Activated gamma-delta T cell (primary cell): ENCODE measurements around the gene SLC25A30.
"Not testable (repeated sequence)": the region's sequence is repeated elsewhere in the genome, so short reads cannot be mapped to it uniquely, and the experiment has no call there.

ENCODE experiments used
- DNase-seq: peaks from one replicate; lab custom pipeline; 2025; lab: John Stamatoyannopoulos, UW

The SLC25A30 gene

DNA sequence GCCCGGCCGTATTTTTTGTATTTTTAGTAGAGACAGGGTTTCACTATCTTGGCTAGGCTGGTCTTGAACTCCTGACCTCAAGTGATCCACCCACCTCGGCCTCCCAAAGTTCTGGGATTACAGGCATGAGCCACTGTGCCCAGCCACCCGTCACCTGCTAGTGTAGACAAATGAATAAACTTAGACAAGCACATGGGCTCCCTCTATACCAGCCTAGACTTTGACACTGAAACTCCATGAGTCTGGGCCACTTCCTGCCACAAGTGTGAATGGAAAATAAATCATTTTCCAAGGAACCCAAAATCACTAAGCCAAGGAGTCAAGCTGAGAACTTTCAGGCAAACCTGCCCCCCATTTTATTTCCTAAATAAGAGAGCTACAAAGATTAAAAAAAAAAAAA lies 50.2 kb downstream of the SLC25A30 start:
- DNase-seq, result no peak

DNA sequence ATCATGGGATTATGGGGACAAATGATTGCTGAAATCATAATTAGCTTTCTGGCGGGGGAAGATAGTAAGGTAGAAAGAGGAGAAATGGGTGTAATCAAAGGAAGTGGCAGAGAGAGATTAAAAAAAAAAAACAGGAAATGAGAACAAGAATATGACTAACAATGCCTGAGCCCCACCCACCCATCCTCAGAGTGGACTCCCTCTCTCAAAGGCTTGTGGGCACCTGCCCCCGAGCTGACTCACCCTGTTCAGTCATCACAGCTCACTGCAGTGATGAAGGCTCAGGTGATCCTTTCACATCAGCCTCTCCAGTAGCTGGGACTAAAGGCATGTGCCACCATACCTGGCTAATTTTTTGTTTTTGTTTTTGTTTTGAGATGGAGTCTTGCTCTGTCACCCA lies 50.8 kb downstream of the SLC25A30 start:
- DNase-seq, result no peak

DNA sequence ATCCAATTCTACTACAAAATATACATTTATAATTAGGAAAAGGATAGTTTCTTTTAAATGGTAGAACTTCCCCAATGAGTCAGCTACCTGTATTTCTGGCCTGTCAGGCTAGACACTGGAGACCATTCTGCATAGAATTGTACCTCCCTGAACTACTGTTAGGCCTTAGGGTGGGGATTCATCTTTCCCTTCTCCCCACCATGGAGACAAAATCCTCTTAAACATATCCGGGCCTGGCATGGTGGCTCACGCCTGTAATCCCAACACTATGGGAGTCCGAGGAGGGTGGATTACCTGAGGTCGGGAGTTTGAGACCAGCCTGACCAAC lies 52.7 kb downstream of the SLC25A30 start:
- DNase-seq, result no peak

DNA sequence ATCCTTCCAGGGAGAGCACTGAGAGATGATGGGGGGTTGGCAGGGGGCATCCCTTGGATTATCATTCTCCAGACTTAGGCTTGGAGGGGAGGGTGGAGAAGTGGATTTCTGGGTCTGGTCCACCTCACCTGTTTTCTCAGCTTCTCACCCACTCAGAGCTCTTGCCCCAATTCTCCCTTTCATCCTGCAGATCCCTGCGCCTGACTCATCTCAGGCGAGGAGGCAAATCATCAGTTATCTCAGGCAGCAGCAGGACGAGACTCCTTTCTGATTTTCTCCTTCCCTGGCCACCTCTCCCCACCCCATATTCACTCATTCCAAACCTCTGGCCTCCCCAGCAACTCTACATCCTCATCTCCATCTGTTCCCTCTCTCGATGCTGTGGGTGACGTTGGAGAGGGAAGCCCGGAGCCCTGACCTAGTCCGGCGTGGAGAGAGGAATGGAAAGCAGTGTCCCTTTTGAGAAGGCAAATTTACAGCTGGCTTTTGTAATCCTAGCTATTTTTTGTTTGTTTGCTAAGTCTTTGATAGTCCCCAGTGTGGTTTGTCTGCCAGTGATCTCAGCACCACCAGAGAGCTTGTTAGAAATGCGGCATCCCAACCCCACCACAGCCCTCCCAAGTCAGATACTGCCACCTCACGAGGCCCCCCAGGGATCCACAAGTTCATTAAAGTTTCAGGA lies 53.2 kb downstream of the SLC25A30 start:
- DNase-seq, result no peak

DNA sequence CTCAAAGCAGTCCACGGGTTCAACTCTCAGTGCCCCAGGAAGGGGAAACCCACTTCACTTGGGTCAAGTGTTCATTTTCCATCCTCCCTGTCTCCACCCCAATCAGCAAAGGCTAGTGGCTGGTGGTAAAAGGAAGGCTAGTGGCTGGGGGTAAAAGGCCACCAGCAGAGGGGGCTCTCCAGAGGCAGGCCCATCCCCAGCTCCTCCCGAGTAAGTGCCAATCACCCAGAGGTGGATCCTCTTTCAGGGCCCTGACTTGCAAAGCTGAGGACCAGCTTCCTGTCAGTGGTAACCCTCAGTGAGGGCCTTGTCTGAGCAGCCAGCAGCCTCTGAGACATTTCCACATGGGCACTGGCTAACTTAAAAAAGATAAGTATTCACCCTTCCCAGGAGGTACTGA lies 55.2 kb downstream of the SLC25A30 start:
- DNase-seq, result no peak

DNA sequence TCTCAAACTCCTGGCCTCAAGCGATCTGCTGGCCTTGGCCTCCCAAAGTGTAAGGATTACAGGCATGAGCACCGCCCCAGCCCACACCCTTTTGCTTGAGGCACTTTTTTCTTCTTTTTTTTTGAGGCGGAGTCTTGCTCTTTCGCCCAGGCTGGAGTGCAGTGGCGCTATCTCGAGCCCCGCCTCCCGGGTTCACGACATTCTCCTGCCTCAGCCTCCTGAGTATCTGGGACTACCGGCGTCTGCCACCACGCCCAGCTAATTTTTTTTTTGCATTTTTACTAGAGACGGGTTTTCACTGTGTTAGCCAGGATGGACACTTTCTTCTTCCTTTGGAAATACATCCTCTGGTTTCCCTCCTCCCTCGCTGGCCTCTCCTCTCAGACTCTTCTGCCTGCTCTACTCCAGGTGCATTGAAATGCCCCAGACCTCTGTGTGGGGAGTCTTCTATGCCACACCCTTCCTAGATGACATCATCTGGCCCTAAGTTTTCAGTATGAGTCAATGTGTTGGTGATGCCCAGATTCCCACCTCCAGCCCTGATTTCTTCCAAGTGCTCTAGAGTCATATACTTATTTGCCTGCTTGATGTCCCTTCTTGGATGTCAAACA lies 56.5 kb downstream of the SLC25A30 start:
- no peak for DNase-seq

DNA sequence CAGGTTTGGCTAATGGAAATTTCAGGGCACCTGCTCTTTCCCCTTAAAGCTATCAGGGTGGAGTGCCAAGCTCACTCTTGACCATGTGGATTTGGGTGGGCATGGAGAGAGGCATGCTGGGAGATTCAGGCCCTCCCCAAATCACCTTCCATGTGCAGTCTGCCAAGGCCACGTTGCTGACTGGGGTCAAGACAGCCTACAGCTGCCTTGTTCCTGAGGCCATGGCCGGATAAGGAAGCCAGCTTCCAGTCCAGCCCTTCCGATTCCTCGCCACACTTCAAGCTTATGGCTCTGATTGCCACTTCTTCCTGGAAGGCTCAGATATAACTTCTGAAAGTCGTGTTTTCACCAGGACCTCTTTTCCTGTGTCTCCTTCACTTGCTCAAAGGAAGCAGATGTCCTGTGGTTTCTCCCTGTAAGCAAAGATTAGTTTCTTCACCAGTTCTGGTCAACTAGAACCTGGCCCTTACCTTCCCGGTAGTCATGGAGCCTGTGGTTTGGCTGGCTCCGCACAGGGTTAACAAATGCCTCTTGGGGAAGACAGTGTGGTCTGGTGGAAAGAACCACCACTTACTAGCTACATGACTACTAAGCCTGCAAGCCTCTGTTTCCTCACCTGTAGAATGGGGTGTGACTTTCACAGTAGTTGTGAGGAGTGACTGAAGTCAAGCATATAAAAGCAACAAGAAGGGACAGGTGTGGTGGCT lies 61.1 kb downstream of the SLC25A30 start:
- no peak for DNase-seq

DNA sequence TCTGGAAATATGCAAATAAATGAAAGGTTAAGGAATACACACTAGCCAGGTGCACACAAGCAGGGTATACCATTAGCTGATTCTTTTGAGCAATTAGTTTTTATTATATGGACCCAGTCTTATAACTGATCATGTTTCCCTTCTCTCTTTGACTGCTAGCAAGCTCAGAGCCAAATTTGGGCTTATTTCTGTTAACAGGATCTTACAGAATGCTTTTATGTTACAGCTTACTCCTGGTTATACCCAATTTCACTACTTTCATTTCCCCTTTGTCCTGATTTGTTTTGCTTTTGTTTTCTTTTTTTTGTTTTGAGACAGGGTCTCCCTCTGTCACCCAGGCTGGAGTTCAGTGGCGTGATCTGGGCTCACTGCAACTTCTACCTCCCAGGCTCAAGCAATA lies 64.3 kb downstream of the SLC25A30 start:
- DNase-seq, result no peak

DNA sequence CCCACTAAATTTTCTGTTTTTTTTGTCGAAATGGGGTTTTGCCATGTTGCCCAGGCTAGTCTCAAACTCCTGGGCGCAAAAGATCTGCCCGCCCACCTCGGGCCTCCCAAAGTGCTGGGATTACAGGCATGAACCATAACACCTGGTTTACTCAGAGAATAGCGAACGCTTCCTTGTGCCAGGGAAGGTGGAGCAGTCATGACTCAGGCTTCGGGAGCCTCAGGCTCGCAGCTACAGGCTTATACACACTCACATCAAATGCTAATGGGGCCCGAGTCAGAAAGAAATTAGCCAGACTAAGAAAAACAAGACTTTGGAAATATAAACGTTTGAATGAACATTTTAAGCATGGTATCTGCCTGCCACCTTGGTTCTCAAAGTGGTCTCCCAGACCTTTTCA lies 66.1 kb downstream of the SLC25A30 start:
- no peak for DNase-seq

DNA sequence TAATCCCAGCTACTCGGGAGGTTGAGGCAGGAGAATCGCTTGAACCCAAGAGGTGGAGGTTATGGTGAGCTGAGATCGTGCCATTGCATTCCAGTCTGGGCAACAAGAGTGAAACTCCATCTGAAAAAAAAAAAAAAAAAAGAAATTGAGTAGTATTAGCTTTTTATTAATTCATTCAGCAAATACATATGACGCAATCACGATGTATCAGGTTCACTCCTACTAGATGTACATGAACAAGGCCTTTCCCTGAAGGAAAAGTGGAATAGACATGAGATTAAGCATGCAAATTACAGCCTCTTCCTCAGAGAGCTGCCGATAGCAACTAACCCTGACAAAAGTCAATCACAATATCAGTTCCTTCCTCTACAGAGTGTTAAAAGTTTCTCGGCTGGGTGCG lies 68.0 kb downstream of the SLC25A30 start:
- no peak for DNase-seq

DNA sequence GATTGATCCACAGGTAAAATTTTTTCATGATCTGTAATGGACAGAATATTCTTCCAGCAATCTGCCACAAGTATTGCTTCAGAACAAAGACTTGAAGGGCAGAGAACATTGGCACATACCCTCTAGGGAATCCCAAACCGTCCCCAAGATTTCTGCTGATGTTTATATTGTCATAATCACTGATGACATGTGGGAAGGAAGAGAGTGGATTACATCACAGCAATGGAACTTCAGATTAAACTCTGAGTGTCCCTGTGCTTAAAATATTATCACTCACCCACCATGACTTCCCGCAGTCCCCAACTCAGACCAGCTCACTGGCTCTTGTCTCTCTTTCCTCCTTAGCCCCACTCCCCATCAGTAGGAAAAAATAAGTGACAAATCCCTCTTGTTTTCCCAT lies 68.7 kb downstream of the SLC25A30 start:
- no peak for DNase-seq

DNA sequence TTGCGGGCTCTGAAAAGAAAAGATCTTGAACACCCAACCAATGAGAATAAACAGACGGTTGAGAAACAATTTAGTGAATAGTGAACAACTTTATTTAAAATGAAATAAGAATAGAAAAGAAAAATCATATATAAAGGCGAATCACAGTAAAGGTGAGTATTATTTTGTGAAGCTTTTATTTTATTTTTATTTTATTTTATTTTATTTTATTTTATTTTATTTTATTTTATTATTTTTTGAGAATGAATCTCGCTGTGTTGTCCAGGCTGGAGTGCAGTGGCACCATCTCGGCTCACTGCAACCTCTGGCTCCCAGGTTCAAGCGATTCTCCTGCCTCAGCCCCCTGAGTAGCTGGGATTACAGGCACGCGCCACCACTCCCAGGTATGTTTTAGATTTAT lies 74.1 kb downstream of the SLC25A30 start:
- not testable (repeated sequence) for DNase-seq
